SIG-M5 (cell line): ENCODE data around the gene C4orf50.

ENCODE experiments used
- DNase-seq: peaks from one replicate; lab custom pipeline; 2025; lab: John Stamatoyannopoulos, UW

C4orf50 gene

DNA sequence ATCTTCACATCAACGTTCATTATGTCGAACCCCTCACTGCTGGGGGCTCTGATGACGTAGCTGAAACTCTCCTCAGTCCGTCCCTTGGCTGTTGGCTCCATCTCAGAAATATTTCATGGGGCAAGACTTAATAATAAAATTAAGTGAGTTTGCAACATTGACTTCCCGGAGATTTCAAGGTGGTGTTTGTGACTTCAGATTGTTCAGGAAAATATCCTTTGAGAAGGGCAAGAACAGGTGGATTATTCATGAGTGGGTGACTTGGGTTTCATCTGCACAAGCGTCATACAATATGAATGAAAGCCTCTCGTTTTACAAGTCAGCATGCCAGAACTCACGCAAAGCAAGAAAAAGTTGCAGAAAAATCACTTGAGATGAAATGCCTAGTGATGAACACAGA lies at the start of gene C4orf50:
TSS of gene C4orf50 (minus strand) at position 101 of the 400 bp plus-strand sequence.
- no peak for DNase-seq

DNA sequence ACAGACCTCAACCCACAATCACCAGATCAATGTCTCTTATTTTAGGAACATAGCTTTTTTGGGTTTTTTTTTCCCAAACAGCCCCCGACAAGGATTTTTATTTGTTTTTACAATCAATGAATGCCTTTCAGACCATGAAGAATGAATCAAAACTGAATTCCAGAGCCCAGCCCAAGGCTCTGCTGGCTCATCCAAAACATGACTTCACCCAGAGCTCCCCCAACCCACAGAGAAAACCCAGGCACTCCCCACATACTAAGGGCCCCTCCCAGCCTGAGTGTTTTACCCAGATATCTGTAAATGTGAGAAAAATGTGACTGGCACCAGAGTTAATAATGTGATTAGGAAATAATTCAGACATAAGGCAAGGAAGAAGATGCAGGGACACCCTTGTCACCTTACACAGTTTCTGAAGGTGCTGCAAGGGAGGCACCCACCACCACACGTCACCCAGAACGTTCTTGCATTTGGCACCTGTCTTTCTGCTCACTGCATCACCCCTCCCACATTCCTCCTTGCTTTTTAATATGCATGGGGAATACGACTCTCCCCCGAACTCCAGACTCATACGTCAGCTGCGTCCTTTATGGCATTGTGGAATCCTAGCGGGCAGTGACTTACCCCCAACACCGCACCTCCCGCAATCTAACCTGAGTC lies 47.8 kb upstream of the C4orf50 start:
- DNase-seq: no peak

DNA sequence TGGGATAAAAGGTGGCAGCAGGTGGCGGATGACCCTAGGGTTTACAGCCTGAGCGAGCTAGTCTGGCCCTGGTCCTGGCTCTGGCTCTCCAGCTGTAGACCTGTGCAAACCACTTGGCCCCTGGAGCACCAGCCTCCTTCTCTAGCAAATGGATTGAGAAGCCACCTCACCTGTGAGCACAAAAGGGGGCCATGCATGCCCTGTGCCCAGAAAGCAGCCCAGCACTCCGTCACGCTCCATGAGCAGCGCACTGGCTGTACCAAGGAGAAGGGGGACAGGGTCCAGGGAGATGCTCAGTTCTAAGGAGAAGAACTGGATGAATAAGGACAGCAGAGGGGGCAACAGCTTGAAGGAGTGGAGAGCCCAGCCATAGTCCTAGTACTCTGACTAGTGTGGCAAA lies 46.9 kb upstream of the C4orf50 start:
- DNase-seq: no peak

DNA sequence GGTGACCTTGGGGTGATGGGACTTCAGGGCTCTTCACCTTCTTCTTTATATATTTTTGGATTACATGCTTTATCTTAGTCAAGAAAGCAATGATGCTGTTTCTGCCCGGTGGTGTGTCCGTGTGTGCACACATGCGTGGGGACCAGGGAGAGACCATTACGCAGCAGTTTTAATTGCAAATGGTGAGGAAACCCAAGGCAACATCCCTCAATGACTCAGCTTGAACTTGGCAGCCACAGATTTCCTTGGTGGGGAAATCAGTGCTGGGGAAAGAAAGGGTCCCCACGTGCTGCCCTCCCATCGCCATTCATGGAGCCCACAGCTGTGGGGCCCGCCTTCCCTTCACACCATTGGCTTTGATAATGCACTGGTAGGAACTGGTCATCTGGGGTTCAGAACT lies 46.2 kb upstream of the C4orf50 start:
- no peak for DNase-seq

DNA sequence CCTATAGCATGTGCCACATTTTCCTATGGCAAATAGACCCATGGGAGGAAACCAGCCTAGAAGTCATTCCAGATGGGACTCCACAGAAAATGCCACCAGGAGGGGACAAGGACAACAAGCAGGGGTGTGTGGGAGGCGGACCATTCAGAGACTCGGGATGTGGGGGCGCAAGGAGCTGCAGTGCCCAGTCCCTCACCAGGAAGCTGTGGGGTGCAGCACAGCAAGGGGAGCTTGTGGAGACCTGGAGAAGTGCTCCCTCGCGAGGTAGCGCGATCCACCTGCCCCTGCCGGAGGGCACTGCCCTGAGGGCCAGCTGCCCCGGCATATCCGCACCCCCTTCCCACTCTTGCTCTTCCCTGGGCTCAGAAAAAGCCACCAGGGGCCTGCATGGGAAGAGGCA lies 45.5 kb upstream of the C4orf50 start:
- no peak for DNase-seq

DNA sequence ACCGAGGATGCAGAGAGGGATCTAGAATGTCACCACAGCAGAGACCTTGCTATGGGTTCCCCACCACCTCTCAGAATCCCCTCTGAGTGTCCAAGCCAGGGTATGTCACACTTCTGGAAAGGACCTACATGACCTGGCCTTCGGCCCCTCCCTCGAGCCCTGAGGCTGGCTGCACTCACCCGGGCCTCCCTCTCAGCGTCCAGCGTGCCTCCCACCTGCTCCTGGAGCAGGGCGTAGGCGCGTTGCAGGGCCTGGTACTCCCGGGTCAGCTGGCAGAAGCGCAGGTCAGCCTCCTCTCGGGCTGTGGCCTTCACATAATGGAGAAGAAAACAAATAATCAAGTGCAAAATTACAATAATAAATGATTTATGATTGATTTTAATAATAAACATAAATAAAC lies 43.9 kb upstream of the C4orf50 start:
- DNase-seq: no peak

DNA sequence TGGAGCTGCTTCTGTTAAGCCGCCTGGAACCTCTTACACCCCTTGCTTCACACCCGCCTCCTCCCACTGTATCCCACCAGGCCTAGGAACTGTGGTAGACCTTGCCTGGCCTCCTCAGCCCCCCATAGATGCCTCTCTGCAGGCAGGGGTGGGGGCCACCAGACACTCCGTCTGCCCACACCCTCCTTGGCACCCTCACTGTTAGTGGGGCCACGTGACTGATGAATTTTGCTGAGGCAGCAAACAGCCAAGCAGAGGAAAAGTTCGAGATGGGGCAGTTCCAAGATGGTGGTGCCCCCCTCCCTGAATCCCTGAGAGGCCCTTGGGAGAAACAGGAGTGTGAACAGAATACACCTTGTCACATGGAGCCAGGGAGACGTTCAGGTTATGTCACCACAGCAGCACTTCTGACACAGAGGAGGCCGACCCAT lies 41.2 kb upstream of the C4orf50 start:
- no peak for DNase-seq

DNA sequence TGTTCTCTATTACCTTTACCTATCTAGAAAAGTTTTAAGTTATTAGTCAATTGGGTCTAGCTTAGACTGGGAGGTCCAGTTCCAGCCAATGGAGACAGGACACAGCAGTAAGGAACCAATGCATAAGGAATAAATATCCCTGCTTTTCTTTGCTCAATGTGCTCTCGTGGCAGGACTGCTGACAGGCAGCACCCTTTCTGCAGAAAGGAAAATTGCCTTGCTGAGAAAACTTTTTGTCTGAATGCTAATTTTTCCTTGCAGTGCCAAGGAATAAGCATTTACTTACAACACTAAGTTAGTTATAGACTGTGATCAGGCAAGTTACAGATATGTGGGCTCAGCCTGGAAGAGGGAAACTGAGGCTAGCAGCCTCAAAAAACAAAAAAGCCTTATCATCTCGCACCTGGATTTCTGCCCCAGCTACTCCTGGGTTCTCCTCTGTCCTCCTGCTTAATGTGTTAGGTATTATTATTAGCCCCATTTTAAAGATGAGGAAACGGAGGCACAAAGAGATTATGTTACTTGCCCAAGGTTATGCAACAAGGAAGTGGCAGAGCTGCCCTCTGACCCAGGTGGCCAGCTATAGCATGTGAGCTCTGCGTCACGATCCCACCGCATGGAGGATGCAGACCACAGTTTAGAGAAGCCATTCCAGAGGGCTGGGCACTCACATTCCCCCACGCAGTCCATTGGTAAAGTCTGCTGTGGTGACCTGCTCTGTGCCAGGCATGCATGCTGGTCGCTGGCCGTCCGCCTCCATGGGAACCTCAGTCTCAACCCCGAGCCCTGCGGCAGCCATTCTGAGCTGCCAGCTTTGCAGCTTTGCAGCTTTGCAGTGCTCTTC lies 40.5 kb upstream of the C4orf50 start:
- DNase-seq: no peak

DNA sequence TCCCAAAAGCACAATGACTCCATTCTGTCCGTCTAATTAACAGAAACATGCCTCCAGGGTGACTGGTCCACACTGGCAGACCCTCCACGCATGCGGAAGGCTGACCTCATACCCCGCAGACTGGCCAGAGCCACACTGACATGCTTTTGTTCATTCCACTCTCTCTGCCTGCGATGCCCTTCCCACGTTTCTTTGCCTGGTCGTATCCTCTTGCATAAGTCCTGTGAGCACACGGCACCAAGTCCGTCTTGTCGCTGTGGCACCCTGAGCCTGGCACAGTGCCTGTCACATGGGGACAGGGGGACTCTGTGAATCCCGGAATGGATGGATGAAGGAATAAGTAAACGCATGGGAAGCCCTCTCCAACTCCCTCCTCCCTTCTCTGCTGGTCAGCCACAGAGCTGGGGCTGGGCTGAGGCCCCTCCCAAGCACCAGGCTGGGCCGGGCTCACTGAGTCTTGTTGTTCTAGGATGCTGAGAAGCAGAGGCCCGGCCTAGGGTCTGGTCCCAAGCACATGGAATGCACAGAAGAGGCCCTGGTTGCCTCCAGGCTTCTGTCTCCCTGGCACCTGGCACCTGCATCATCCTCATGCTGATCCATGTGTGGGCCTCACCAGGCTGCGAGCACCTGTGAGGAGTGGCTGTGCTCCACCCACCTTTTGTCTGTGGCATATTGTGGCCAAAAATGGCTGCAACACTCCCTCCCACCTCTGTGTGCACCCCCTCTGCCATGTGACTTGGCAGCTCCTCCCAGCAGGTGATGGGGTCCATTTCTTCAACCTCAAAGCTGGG lies 38.9 kb upstream of the C4orf50 start:
- no peak for DNase-seq

DNA sequence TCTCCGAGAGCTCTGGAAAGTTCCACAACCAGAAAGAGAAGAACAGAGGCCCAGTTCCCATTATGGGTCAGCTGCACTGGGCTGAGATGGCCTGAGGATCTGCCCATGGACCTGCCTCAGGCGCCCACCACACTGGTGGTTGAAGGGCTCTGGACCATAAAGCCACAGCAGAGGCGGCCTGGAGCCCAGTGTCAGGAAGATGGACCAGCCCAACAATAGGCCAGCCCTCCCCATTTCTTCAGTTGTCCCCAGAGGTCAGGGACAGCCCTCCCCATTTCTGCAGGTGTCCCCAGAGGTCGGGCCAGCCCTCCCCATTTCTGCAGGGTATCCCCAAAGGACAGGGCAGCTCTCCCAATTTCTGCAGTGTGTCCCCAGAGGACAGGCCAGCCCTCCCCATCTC lies 37.2 kb upstream of the C4orf50 start:
- no peak for DNase-seq

DNA sequence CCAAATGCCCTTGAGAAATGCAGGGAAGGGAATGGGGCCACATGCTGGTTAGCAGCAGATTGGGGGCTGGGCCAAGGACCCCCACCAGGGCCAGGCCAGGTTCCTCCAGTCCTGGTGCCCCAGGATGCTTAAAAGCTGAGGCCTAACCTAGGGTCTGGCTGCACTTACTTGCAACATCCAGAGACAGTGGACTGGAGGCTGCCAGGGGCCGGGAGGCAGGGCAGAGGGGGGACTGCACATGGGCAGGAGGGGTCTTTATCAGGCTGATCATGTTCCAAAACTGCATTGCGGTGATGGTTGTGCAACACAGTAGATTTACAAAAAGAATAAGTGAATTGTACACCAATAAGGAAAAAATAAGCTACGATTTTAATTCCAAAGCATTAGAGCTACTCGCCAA lies 36.8 kb upstream of the C4orf50 start:
- DNase-seq: no peak

DNA sequence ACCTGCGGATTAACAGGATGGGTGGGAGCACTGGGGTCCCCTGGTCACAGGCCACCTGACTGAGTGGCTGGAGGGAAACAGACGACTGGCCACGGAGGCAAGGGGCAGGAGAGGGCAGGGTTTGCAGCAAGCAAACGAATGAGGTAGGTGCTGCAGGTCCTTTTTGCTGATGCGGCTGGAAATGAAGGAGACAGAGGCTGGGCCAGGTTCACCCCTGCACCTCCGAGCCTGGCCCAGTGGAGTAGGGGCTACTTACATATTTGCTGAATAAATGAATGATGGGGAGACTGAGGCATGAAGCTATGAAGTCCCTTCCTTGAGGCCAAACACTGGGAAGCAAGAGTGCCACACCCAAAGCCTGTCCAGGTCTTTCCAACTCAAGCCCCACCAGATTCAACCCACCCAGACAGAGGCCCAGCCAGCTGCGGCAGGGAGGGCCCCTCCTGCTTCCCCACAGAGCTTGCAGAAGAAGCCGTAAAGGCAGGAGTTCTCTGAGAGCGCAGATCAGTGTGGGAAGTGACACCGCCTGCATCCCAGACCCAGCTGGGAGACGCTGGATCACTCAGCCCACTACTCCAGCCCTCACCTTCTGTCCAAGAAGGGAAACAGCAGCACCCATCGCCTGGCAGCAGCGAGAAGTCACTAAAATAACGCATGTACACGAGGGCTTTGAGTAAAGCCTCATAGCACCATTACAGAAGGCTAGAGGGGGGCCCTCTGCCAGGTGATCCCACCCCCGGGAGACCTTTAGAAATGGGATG lies 36.1 kb upstream of the C4orf50 start:
- DNase-seq: no peak

DNA sequence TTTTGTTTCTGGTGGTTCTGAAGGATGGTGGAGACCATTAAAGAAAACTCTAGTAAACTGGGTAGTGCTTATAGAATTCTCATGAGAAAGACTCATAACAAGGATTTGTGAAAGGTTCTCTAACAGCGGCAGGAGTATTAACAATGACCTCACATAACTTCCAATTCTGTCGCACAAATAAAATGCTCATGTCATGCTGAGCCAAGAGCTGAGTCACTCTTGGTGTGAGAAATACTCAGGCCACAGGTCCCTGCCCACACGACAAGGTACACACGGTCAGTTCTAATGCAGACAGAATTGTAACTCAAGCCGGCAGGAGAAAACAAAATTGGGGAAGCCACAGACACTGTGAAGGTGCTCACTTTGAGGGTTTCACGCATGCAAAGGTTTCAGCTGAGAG lies 34.4 kb upstream of the C4orf50 start:
- no peak for DNase-seq

DNA sequence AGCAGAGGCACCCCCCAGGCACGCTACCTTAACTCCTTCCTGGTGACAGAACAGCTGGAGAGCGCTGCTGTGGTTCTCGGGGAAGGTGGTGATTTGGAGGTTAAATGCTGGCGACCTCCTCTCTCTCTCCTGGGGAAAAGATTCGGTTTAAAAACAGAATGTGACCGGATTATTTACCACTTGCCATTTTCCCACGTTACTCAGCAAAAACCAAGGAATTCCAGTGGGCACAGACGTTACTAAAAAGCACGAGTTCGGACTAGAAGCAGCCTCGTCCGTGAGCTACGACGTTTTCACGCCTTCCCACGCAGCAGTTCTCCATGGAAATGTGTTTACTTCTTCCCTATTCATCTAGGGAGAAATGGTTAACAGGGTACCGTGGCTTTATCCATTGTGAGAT lies 32.3 kb upstream of the C4orf50 start:
- DNase-seq: no peak

DNA sequence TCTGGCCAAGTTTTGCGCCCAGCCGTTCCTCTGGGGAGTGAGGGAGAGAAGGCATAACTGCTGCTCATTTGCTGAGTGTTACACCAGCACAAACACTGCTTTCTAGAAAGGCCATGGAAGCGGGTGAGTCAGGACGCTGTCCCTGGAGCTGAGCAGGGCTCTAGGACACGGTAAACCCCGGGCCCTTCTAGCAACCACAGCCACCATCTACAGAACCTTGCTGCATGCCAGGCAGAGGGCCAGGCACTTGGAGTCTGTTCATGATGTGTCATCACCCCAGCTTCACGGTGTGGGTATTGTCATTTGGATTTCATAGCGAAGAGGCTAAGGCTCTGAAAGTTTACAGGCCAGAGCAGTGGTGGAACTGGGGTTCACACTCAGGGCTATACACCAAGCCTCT lies 31.8 kb upstream of the C4orf50 start:
- DNase-seq: no peak

DNA sequence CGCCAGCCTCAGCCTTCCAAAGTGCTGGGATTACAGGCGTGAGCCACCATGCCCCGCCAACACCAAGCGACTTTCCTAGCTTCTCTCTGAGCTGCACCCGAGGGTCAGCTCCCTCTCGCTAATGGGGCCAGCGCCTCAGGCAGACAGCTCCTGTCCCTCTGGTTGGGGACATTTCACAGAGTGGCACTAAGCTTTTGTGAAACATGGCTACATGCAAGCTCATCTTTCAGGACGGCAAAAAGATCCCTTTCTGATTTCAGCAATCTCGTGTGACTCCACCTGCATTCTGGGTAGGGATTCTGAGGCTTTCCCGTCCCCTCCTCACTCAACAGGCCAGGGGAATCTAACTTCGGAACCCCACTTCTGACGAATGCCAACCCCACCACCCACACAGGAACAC lies 31.0 kb upstream of the C4orf50 start:
- DNase-seq: no peak

DNA sequence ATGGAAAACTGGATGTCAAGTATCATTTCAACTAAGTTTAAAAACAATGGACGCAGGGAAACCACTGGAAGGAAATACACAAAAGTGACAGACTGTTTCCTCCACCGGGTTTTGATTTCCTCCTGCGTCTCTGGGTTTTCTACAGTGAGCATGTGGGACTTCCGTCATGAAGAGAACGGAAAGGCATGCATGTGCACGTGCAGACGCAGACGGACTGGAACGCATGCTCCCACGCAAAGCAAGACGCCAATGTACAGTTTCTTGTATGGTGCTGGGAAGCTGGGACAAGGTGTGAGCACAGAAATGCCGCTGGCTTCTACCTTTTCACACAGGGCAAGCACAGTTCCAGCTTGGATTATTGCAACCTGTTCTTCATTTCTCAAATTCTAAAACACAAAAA lies 30.3 kb upstream of the C4orf50 start:
- DNase-seq: no peak

DNA sequence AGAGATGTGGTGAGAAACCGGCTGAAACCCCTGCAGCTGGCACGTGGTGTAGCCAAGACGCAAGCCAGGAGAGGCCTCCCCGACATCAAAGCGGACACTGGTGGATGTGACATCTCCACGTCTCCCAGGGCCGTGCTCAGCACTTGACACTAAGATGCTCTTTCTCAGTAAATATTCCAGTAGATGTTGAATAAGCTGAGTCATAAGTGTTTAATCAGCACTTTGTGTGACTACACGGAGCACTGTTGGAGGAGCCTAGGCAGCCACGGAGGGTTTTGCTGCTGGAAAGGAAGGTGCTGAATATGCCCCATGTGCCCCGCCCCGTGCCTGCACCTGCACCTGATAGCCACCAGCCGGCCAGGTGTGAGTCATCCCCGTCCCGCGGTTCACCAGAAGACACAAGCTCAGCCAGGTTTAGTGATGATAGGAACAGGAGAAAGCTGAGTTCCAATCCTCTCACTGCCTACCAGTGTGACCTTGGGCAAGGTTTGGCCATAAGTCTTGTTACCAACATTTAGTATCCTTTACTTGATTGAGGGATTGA lies 29.0 kb upstream of the C4orf50 start:
- DNase-seq: no peak

DNA sequence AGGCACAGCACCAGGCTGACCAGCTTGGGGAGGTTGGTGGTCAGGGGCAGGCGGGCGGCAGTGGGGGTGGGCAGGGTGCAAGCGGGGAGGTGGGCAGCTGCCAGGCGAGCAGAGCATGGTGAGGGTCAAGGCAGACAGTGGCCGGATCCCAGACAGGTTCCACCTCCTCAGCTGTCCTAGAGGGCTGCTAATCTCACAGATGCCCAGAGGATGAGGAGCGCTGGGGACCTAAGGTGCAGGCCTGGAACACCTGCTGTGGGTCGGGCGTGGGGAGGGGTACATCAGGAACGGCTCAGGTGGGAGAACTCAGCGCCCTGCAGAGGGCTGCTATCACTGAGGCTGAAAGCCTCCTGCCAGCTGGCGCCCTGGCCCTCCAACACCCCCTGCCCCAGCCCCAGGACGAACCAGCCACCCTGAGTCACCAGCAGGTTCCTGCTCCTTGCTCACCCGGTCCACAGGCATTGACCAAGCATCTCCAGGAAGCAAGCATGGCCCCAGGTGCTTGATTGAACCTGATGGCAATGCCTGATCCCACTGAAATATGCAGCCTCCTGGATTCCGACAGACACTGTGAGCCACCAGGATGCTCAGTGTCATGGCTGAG lies 28.4 kb upstream of the C4orf50 start:
- no peak for DNase-seq

DNA sequence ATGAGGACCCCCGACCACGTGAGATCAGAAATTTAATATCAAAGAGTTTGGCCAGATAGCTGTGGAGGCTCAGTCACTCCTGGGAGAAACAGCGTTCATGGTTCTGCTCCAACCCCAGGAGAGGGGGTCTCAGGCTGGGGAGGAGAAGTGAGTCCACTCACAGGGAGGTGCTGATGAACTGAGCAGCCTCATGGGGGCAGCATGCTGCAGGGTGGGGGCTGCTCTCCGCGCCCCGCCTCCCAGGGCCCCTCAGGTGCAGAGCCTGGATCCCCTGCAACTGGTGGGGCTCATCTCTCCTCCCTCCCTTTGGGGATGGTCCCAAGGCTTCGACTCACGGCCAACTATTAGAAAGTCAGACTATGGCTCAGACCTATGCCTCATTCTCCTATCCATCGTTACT lies 26.6 kb upstream of the C4orf50 start:
- no peak for DNase-seq

DNA sequence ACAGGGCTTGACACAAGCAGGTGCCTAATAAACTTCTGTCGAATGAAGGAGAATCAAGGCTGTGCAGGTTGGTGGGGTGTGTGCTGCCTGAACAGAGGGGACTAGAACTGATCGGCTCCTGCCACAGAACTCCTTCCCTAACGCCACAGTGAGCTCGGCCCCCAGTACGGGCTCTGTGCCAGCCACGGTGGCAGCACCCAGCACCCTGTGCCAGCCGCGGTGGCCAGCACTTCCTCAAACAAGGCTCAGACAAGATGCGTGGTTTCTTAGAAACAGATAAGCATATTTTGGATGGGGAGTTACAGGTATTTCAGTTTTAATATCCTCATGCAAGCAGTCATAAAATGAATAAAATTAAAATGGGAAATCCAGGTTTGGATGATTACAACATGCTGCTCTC lies 26.0 kb upstream of the C4orf50 start:
- DNase-seq: no peak
